Astrocyte (in vitro differentiated cells and primary cell): ENCODE data around the gene PFKL.

Experiments
- CTCF ChIP-seq: IDR thresholded peaks from 2 replicates; pipeline ENCODE4 v1.5.1; 2011; ENCODE audit warnings: low read depth, mild to moderate bottlenecking, inconsistent platforms, low read length, moderate library complexity; ENCODE audit not compliant: insufficient read depth
- EZH2 ChIP-seq: IDR thresholded peaks from 2 replicates; pipeline ENCODE4 v1.6.1; 2012; ENCODE audit warnings: mild to moderate bottlenecking, low read length, inconsistent platforms; ENCODE audit not compliant: insufficient read depth

GRCh38 chr21:44300262-44300959 lies 558 bp downstream of the PFKL start:
- TF ChIP-seq CTCF (no peak), EZH2 (no peak)
